Esophagus squamous epithelium (tissue), 5 donors: ENCODE results near the gene PKP4. TPM values are rescaled to one million over a fixed set of nuclear protein-coding genes. Genes with fewer than 3 reads are reported as not detected.

ENCODE experiments used
- DNase-seq: peaks from one replicate; lab custom pipeline; 2025; lab: John Stamatoyannopoulos, UW
- H3K27ac ChIP-seq, 4 donors: fragments of 200-600 bp; sonication (generic); one replicate each; pipeline ENCODE4 v1.5.1; 2016 to 2019; ENCODE audit warnings: mild to moderate bottlenecking in 1 of 4
- H3K27me3 ChIP-seq, 4 donors: fragments of 200-600 bp; sonication (generic); 1 replicate in 3 of 4; 2 replicates in 1 of 4; pipeline versions ENCODE4 v1.5.1 to v1.6.0; 2017 to 2021; ENCODE audit warnings: antibody characterized with exemption in 1 of 4
- H3K36me3 ChIP-seq, 3 donors: fragments of 200-600 bp; sonication (generic); one replicate each; pipeline ENCODE4 v1.5.1; 2016 to 2019
- H3K4me1 ChIP-seq, 3 donors: fragments of 200-600 bp; sonication (generic); one replicate each; pipeline ENCODE4 v1.5.1; 2017 to 2019
- H3K4me3 ChIP-seq, 4 donors: fragments of 200-600 bp; sonication (generic); 1 replicate in 3 of 4; 2 replicates in 1 of 4; pipeline ENCODE4 v1.5.1; 2016 to 2019; ENCODE audit warnings: mild to moderate bottlenecking in 2 of 4, moderate library complexity in 1 of 4
- H3K9me3 ChIP-seq, 3 donors: fragments of 200-600 bp; sonication (generic); one replicate each; pipeline ENCODE4 v1.5.1; 2016 to 2019
- CTCF ChIP-seq, 6 experiments: fragments of 450-650 bp in 4 of 6; fragments of 200-600 bp in 2 of 6; sonication (generic) in 2 of 6; IDR thresholded peaks; one replicate each; pipeline ENCODE4 v1.5.1; 2016 to 2019; ENCODE audit warnings: antibody characterized with exemption in 6 of 6, mild to moderate bottlenecking in 4 of 6, moderate library complexity in 4 of 6
- POLR2A ChIP-seq, 4 donors: fragments of 450-650 bp; IDR thresholded peaks; one replicate each; pipeline ENCODE4 v1.6.1; 2017; ENCODE audit warnings: antibody characterized with exemption in 4 of 4, mild to moderate bottlenecking in 4 of 4, moderate library complexity in 3 of 4
- WGBS, 2 donors: methylation state at CpG; one replicate each; pipeline ENCODE4 v1.1.5; 2018; 5-methylcytosine and 5-hydroxymethylcytosine counted together
- intact Hi-C: fragments of 100-400 bp; cut with DNase I; formaldehyde crosslinking; loops from one replicate; pipeline ENCODE4 v1.15.0; 2022
- total RNA-seq, 4 donors: library from RNA; depleted of rRNA; stranded (reverse); fragments of >200 nt; gene quantifications; one replicate each; pipeline ENCODE4 v1.1.0, GENCODE V29; 2016
- donor health status: DM: yes; HTN: yes; CAD: no.

The PKP4 gene
- total RNA-seq, 4 donors from 2014 or later = 36.3 to 77.1 (median 46.6) TPM

- TF ChIP-seq CTCF (IDR thresholded peaks at IDR 0.05) (no peak), POLR2A (IDR thresholded peaks at IDR 0.05) (no peak)
- Histone ChIP-seq H3K36me3 (no peaks in the 10 kb centered on the region), H3K4me1 (peaks cover 8 to 28% (median 9%) of the 10 kb centered on the region in 3 donors), H3K4me3 (no peak overlapping the region), H3K27me3 (no peaks in the 10 kb centered on the region), H3K9me3 (peaks cover 0 to 8% (median 4%) of the 10 kb centered on the region in 3 donors), H3K27ac (peak overlapping the region in 3 of 4 donors; percentile 33 to 78 (median 76))
- 83 to 84% methylated on average over 13 of the region's 14 CpGs for WGBS, 2 donors
- intact Hi-C loops = no loop called here
- DNase-seq = no peak
These were observed 260.8 kb downstream of the PKP4 start for GRCh38 chr2:158717366-158718195.

- intact Hi-C loops = no loop called here
- peak overlapping the region in 2 of 4 donors; percentile 76 to 78 for H3K27ac ChIP-seq
These were observed 261.4 kb downstream of the PKP4 start for GRCh38 chr2:158718196-158718585.

GRCh38 chr2:158718851-158719250 is 262.1 kb downstream of the PKP4 start:
- peaks cover 0 to 4% (median 0%) of the 10 kb centered on the region in 3 donors for H3K9me3 ChIP-seq
- H3K27me3 ChIP-seq = no peaks in the 10 kb centered on the region
- TF ChIP-seq POLR2A (IDR thresholded peaks at IDR 0.05) (no peak), CTCF (IDR thresholded peaks at IDR 0.05) (no peak)
- intact Hi-C loops = no loop called here
- WGBS, 2 donors = 91 to 94% methylated on average over 5 of the region's 5 CpGs
- no peak overlapping the region for H3K4me3 ChIP-seq
- no peaks in the 10 kb centered on the region for H3K36me3 ChIP-seq
- H3K4me1 ChIP-seq = peaks cover 20 to 40% (median 21%) of the 10 kb centered on the region in 3 donors
- peak overlapping the region in 2 of 4 donors; percentile 76 to 78 for H3K27ac ChIP-seq
- DNase-seq = no peak

More at GRCh38 chr2:158718196-158718585, 261.4 kb downstream of the PKP4 start:
- TF ChIP-seq CTCF (IDR thresholded peaks at IDR 0.05) (no peak), POLR2A (IDR thresholded peaks at IDR 0.05) (no peak)
- peaks cover 14 to 34% (median 15%) of the 10 kb centered on the region in 3 donors for H3K4me1 ChIP-seq
- H3K36me3 ChIP-seq = no peaks in the 10 kb centered on the region
- peaks cover 0 to 8% (median 4%) of the 10 kb centered on the region in 3 donors for H3K9me3 ChIP-seq
- H3K27me3 ChIP-seq = no peaks in the 10 kb centered on the region
- H3K4me3 ChIP-seq = no peak overlapping the region
- DNase-seq = no peak

GRCh38 chr2:158719403-158719802 is 262.7 kb downstream of the PKP4 start:
- Histone ChIP-seq H3K9me3 (no peaks in the 10 kb centered on the region), H3K4me3 (no peak overlapping the region), H3K36me3 (no peaks in the 10 kb centered on the region), H3K27me3 (no peaks in the 10 kb centered on the region), H3K4me1 (peaks cover 24 to 46% (median 26%) of the 10 kb centered on the region in 3 donors), H3K27ac (no peak overlapping the region)
- DNase-seq = no peak
- intact Hi-C loops = no loop called here
- TF ChIP-seq POLR2A (IDR thresholded peaks at IDR 0.05) (no peak), CTCF (IDR thresholded peaks at IDR 0.05) (no peak)
- WGBS, 2 donors = 91 to 92% methylated on average over 5 of the region's 5 CpGs
